Gastrocnemius medialis (tissue), 4 donors: ENCODE data around the gene KIR3DL1.
"Not testable (repeated sequence)": the region's sequence is repeated elsewhere in the genome, so short reads cannot be mapped to it uniquely, and the experiment has no call there.

Experiments
- POLR2A ChIP-seq, 2 donors: fragments of 450-650 bp; IDR thresholded peaks; one replicate each; pipeline ENCODE4 v1.6.1; 2017; ENCODE audit warnings: antibody characterized with exemption in 2 of 2, mild to moderate bottlenecking in 2 of 2, moderate library complexity in 2 of 2
- TF ChIP-seq, protein P1 (sequence below), 5 experiments: fragments of 450-650 bp in 3 of 5; fragments of 200-600 bp in 2 of 5; sonication (generic) in 2 of 5; IDR thresholded peaks in 4 of 5; conservative IDR thresholded peaks in 1 of 5; 1 replicate in 4 of 5; 2 replicates in 1 of 5; pipeline ENCODE4 v1.5.1; 2016 to 2019; ENCODE audit warnings: antibody characterized with exemption in 5 of 5, mild to moderate bottlenecking in 3 of 5, moderate library complexity in 3 of 5

- TF ChIP-seq, protein P1, sequence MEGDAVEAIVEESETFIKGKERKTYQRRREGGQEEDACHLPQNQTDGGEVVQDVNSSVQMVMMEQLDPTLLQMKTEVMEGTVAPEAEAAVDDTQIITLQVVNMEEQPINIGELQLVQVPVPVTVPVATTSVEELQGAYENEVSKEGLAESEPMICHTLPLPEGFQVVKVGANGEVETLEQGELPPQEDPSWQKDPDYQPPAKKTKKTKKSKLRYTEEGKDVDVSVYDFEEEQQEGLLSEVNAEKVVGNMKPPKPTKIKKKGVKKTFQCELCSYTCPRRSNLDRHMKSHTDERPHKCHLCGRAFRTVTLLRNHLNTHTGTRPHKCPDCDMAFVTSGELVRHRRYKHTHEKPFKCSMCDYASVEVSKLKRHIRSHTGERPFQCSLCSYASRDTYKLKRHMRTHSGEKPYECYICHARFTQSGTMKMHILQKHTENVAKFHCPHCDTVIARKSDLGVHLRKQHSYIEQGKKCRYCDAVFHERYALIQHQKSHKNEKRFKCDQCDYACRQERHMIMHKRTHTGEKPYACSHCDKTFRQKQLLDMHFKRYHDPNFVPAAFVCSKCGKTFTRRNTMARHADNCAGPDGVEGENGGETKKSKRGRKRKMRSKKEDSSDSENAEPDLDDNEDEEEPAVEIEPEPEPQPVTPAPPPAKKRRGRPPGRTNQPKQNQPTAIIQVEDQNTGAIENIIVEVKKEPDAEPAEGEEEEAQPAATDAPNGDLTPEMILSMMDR (IDR thresholded peaks at IDR 0.05 in 4 of 5, conservative IDR thresholded peaks at IDR 0.05 in 1 of 5) = not testable (repeated sequence)
- TF ChIP-seq POLR2A (IDR thresholded peaks at IDR 0.05) = not testable (repeated sequence)
Measured at GRCh38 chr19:54824416-54824815, 8.1 kb downstream of the KIR3DL1 start.
